GM18511 (cell line): ENCODE results near the gene USF1.
"Not testable (repeated sequence)": the region's sequence is repeated elsewhere in the genome, so short reads cannot be mapped to it uniquely, and the experiment has no call there.

Experiments used
- ATAC-seq: cut with Tn5 transposase; IDR thresholded peaks from one replicate; pipeline ENCODE4 v1.9.1; 2021; ENCODE audit warnings: mild to moderate bottlenecking, moderate library complexity; ENCODE audit not compliant: unreplicated experiment

USF1 gene

DNA sequence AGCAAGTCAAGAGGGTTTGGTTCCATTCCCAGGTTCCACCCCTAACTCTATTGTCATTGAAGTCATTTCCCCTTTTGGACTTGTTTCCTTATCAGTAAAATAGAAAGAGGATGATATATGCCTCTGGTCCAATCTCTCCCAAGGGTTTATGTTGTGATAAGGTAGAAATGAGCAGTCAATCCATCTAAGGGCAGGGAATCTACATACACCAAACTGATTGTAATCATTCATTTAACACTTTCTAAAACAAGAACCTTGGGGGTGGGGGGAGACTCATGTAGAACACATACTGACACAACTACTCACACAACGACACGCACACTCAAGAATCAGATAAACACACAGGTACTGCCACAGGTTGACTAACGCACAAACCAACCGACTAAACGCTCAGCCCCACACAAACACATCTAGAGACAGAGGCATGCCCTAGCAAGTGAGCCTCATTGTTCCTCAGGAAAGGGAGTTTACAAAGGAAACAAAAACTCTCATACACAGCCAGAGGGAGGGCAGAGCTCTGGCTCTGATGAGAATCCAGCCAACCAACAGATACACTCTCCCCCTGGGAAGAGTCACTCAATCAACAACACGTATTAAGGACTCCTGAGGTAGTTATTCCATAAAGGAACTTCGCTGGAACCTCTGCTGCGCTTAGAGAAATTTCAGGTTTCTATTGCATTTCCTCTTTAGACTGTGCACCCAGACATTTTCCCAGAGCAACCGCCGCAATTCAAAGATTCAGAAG, 25.9 kb downstream of the USF1 start:
- peak; percentile 8 for ATAC-seq

DNA sequence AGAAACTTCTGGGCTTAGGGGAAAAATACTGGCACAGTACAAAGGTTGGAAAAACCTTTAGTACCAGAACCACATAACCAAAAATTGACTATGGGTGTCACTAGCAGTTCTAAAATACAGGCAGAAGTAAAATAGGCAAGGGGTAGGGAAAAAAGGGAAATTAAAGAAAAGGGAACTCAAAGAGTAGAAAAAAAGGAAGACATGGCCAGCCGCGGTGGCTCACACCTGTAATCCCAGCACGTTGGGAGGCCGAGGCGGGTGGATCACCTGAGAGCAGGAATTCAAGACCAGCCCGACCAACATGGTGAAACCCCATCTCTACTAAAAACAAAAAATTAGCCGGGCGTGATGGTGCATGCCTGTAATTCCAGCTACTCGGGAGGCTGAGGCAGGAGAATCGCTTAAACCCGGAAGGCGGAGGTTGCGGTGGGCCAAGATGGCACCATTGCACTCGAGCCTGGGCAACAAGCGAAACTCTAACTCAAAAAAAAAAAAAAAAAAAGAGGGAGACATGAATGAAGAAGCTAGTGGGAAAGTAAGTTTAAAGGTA, 26.6 kb downstream of the USF1 start:
- ATAC-seq: not testable (repeated sequence)

DNA sequence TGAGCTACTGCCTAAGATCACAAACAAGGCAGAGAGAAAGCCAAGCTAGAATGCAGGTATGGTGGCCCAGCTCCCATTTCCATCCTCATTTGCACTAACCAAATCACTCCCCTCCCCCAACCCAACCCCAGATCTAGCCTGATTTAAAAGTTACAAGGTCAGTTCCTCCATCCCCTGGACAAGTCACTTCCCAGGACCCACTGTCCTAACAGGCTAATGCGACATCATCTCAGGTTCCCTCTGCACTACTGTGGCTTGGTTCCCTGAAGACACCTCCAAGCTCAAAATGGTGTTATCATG, 27.2 kb downstream of the USF1 start:
- ATAC-seq: no peak

DNA sequence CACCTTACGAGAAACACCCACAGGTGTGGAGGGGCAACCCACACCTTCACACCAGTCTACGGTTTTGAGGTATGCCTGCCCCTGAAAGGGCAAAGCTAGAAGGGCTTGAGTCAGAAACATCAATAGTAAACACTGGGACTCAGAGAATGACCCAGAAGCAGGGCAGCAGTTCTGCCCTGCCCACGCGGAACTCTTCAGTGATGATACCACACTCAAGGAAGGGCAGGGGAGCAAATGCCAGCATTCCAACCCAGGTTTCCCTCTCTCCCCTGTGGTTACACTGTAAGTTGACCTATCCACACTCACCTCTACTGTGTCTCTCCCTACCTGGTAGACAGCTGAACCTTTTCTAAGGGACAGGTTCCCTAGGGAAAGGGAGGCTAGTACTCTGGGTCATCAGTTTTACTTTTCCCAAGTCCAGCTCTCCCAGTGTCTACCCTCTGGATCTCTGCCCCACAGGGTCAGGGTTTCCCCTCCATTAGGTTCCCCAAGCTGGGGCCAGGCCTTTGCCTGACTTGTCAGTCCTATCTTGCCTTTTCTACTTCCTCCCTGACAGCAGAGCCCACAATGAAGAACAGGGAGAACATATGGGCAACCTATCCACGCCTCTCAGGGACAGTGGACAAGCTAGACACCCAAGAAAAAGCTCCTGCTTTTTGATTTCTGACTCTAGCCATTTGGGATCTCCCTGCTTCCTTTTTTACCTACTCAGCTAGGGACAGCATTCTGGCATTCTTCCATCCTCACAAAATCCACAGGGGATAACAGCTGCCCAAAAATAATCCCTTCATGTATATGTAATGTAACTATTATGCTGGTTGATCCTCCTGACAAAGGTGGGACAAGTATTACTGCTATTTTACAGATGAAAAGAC, 27.8 kb downstream of the USF1 start:
- ATAC-seq: no peak

DNA sequence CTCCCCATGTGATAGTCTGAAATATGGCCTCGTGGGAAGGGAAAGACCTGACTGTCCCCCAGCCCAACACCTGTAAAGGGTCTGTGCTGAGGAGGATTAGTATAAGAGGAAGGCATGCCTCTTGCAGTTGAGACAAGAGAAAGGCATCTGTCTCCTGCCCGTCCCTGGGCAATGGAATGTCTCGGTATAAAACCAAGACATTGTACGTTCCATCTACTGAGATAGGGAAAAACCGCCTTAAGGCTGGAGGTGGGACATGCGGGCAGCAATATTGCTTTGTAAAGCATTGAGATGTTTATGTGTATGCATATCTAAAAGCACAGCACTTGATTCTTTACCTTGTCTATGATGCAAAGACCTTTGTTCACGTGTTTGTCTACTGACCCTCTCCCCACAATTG, 28.6 kb downstream of the USF1 start:
- ATAC-seq: not testable (repeated sequence)

- not testable (repeated sequence) for ATAC-seq
Observed at GRCh38 chr1:161016683-161017082, 29.1 kb downstream of the USF1 start.

- peak; percentile 96 for ATAC-seq
Observed at GRCh38 chr1:161013488-161014230, 32.1 kb downstream of the USF1 start.

- no peak for ATAC-seq
Observed at GRCh38 chr1:161013131-161013487, 32.7 kb downstream of the USF1 start.

GRCh38 chr1:161012420-161012819, 33.4 kb downstream of the USF1 start:
- no peak for ATAC-seq

- ATAC-seq: no peak
Observed at GRCh38 chr1:161009602-161010211, 36.1 kb downstream of the USF1 start.

- no peak for ATAC-seq
Observed at GRCh38 chr1:161008869-161009510, 36.8 kb downstream of the USF1 start.

- ATAC-seq: no peak
Observed at GRCh38 chr1:161007369-161007768, 38.4 kb downstream of the USF1 start.

DNA sequence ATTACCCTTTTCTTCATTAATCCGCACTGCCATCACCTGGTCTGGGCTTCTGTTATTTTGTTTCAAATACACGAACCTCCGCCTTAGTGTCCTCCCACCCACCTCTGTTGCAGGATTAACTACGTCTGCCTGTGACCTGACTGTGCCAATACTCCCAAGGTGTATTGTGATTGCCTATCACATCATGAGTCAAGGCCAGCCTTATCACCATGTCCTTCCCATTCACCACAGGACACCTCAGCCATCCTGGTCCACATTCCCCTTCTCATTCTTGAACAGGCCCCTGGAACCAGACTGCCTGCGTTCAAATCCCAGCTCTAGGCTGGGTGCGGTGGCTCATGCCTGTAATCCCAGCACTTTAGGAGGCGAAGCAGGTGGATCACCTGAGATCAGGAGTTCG, 39.2 kb downstream of the USF1 start:
- no peak for ATAC-seq

DNA sequence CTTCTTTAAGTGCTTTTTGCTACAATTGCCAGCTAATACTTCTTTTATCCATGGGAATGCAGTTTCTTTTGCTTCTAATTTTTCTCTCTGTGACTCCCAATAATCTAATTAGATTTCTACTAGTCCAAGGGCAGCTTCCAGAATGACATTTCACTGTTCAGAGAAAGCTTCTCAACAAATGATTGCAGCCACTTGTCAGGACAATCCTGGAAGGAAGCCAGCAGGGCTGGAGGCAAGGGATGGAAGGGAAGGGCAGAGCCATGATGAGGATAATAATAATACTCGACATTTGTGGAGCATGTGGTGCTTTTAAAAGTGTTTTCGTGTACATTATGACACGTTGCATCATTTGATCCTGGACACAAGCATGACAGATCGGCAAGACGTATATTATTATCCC, 44.3 kb downstream of the USF1 start:
- no peak for ATAC-seq

DNA sequence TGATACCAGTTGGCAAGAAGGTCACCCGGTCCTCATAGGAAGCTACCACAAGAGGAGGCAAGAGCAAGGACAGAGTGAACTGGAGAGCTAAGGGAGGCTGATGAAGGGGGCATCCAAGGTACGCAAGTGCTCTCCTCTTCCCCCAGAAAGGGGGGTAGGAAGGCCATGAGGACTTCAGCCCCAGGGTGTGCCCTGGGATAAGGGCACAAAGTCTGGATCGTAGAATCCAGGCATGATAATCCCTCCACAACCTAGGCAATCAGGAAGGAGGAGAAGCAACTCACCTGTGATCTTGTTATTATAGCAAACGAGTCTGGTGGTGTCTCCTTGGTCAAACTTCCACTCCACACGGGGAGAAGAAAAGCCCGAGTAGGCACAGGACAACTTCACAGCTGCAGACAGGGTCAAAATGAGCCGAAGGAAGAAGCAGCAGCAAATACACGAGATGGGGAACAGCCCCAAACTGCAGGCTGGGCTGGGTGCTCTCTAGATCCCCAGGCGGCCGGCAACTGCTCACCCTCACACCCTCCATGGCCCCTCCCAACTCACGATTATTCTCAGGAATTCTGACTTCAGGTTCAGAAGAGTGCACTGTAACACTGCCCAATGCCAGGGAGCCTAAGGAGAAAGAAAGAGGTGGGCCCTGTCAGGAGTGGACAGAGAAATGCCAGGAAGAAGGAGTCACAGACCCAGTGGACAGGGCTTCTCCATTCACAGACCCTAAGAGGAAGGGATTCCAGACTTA, 44.9 kb downstream of the USF1 start:
- no peak for ATAC-seq

GRCh38 chr1:160999376-160999775, 46.4 kb downstream of the USF1 start:
- ATAC-seq: no peak

DNA sequence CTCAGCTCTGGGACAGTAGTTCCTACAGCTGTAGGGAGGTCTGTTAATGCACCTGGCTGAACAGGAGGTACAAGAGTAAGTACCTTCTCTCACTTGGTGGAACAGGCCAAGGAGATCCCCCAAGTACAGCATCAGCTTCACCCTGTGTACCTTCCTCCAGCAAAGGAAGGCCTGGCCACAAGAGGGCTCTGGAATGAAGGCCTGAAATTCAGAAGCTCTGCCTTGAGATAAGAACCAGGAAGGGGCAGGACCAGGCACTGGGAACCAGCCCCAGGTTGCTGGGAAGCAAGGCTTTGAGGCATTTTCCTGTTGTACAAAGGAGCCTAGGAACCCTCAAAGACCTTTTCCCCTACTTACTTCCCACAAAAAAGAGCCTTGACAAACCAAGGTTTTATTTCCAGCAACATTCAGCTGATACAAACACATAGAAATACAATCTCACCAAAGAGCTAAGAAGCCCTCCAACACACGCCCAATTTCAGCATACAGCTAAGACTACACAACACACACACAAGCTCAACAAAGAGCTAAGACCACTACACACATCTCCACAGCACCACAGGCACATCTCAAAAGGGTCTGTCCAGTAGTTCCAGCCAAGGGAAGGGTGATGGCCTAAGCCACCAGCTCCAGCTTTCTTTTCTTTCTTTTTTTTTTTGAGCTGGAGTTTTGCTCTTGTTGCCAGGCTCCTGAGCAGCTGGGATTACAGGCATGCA, 48.3 kb downstream of the USF1 start:
- no peak for ATAC-seq

- ATAC-seq: no peak
Observed at GRCh38 chr1:160996178-160996577, 49.6 kb downstream of the USF1 start.

DNA sequence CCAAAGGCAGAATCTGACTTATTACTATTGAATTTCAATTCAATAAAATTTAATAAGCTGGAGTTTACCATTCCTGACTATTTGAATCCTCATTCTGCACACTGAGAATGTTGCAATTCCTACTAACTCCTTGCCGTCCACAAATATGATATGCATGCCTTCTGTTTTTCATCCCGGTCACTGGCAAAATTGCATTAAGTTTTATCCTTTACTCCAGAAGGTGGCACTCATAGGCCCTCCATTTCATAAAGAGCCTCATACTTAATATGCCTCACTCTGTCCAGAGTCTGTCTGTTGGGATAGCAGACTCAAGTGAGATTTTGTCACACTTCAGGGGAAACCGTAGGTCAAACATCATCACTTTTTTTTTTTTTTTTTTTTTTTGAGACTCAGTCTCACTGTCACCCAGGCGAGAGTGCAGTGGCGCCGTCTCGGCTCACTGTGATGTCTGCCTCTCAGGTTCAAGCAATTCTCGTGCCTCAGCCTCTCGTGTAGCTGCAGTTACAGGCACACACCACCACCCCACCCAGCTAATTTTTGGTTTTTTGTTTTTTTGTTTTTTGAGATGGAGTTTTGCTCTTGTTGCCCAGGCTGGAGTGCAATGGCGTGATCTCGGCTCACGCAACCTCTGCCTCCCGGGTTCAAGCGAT, 52.1 kb downstream of the USF1 start:
- ATAC-seq: no peak
